PC-3 (cell line): ENCODE data around the gene CD101.

ENCODE experiments used
- CTCF ChIP-seq: fragments of 300-600 bp; sonication (generic); conservative IDR thresholded peaks from 2 replicates; pipeline ENCODE4 v1.5.1; 2017; ENCODE audit warnings: antibody characterized with exemption, low read depth, mild to moderate bottlenecking, low read length
- EZH2phosphoT487 ChIP-seq: fragments of 300-600 bp; sonication (generic); IDR thresholded peaks from 2 replicates; pipeline ENCODE4 v1.6.1; 2018; ENCODE audit warnings: mild to moderate bottlenecking, antibody characterized with exemption, low read length, borderline replicate concordance

- TF ChIP-seq CTCF (no peak), EZH2phosphoT487 (no peak)
Measured at GRCh38 chr1:117079737-117080136, 78.2 kb downstream of the CD101 start.
